Measurements from ENCODE around the gene CHAD. TPM values are rescaled to one million over a fixed set of nuclear protein-coding genes. Genes with fewer than 3 reads are reported as not detected.

Gene CHAD
- total RNA-seq, 1 experiment from 2014 or later = not detected

DNA sequence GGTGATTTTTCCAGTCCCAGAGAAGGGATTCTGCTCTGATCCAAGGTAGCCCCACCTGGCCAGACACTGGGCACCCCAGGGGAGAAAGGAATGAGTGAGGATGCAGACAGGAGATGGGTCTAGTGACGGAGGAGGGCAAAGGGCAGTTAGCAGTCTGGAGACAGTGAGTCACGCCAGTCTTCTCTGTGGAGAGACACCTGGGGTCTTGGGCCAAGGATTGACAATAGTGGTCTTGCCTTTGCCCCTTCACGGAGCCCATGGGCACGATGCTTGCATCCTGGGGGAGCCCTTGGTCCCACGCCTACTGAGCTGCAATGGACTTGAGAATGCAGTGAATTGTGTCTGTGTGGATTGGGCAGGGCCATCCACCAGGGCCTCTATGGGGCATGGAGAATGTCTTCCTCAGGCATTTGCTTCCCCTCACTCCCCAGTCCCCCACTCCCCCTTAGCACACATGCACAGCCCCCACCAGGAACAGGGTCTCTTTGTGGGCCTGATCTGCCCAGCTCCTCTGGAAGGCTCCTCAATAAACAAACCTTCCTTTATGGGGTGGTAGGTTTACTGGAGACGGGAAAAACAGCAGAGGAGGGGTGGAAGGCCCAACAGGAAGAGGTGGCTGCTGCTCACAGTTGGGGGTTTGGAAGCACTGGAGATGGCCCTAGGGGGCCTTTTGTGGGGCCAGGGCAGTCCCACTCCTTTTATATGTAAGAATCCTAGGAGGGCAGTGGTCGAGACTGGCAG, 1.4 kb downstream of the CHAD start:
- no peak overlapping the region for H3K4me3 Mint-ChIP-seq (ENCODE audit: unreplicated experiment)
- TF ChIP-seq, protein P1, sequence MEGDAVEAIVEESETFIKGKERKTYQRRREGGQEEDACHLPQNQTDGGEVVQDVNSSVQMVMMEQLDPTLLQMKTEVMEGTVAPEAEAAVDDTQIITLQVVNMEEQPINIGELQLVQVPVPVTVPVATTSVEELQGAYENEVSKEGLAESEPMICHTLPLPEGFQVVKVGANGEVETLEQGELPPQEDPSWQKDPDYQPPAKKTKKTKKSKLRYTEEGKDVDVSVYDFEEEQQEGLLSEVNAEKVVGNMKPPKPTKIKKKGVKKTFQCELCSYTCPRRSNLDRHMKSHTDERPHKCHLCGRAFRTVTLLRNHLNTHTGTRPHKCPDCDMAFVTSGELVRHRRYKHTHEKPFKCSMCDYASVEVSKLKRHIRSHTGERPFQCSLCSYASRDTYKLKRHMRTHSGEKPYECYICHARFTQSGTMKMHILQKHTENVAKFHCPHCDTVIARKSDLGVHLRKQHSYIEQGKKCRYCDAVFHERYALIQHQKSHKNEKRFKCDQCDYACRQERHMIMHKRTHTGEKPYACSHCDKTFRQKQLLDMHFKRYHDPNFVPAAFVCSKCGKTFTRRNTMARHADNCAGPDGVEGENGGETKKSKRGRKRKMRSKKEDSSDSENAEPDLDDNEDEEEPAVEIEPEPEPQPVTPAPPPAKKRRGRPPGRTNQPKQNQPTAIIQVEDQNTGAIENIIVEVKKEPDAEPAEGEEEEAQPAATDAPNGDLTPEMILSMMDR (IDR thresholded peaks at IDR 0.05; ENCODE audit: insufficient read depth in 1 of 2, low read depth in 1 of 2, low read length in 1 of 2, severe bottlenecking in 1 of 2, unreplicated experiment in 1 of 2) = no peak
- CTCF ChIA-PET = interaction anchor here (0.6 to 1.3 kb wide), 3 partner anchors 11 to 70 kb away, joined by 3 to 4 read pairs (median 4); partner anchors contain the start of gene LRRC59
- Histone ChIP-seq H3K4me1 (no peaks in the 10 kb centered on the region), H3K27me3 (replicated peaks; ENCODE audit: control insufficient read depth, insufficient read depth, low read length) (no peaks in the 10 kb centered on the region), H3K9me3 (no peaks in the 10 kb centered on the region), H3K4me3 (ENCODE audit: low read depth, low read length) (no peak overlapping the region), H3K36me3 (ENCODE audit: control insufficient read depth, insufficient read depth, low read length) (no peaks in the 10 kb centered on the region; the same call in 1 of the 2 replicates)
- POLR2A ChIA-PET = no interaction called here
- no peak for DNase-seq
- no peaks in the 10 kb centered on the region for H3K27me3 Mint-ChIP-seq (ENCODE audit: insufficient read depth, unreplicated experiment)
- BruUV-seq (replicated peaks) = no TSS peak
- H3K27ac Mint-ChIP-seq (ENCODE audit: unreplicated experiment) = peak overlapping the region; percentile 0
- H3K36me3 Mint-ChIP-seq (ENCODE audit: insufficient read depth, unreplicated experiment) = peaks cover 19% of the 10 kb centered on the region
- intact Hi-C loops (cut with micrococcal nuclease; ENCODE audit: unreplicated experiment) = no loop called here
- H3K9me3 Mint-ChIP-seq (ENCODE audit: unreplicated experiment) = no peaks in the 10 kb centered on the region
- no peaks in the 10 kb centered on the region for H3K4me1 Mint-ChIP-seq (ENCODE audit: low read depth, unreplicated experiment)

DNA sequence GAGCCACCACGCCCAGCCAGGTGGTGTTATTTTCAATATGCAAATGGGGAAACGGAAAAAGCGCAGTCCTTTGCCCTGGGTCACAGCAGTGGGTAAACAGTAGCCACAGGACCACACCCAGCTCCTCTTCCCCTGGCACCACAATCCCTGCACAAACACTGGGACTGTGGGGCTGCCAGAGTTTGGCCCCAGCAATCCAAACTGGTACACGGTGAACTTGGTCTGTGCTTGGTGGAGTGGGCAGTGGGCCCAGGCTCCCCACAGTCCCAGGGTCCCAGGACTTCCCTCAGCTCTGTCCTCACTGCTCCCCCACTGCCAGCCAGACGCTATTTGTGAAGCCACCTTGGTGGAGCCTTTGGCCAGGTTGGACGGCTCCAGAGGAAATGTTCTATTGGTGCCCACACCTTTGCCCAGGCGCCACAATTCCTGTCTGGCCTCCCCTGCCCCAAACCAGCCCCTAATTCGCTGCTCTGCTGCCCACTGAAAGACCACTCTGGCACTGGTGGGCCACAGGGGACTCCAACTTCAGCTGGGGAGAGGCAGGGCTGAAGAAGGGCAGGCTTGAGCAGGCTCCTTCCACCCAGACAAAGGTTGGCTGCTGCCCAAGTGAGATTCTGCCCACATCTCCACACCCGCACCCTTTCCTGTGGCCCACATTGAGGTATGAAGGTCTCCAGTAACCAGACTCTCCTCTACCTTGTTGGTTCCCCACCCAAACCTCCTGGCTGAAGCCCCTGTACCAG, 2.1 kb downstream of the CHAD start:
- Histone ChIP-seq H3K4me1 (no peaks in the 10 kb centered on the region), H3K9me3 (no peaks in the 10 kb centered on the region), H3K27me3 (replicated peaks; ENCODE audit: control insufficient read depth, insufficient read depth, low read length) (no peaks in the 10 kb centered on the region), H3K36me3 (ENCODE audit: control insufficient read depth, insufficient read depth, low read length) (no peaks in the 10 kb centered on the region; the same call in 1 of the 2 replicates), H3K4me3 (ENCODE audit: low read depth, low read length) (no peak overlapping the region)
- H3K4me3 Mint-ChIP-seq (ENCODE audit: unreplicated experiment) = no peak overlapping the region
- H3K4me1 Mint-ChIP-seq (ENCODE audit: low read depth, unreplicated experiment) = no peaks in the 10 kb centered on the region
- DNase-seq = no peak
- no peaks in the 10 kb centered on the region for H3K27me3 Mint-ChIP-seq (ENCODE audit: insufficient read depth, unreplicated experiment)
- peak overlapping the region; percentile 0 for H3K27ac Mint-ChIP-seq (ENCODE audit: unreplicated experiment)
- TF ChIP-seq, protein P1 (IDR thresholded peaks at IDR 0.05; ENCODE audit: insufficient read depth in 1 of 2, low read depth in 1 of 2, low read length in 1 of 2, severe bottlenecking in 1 of 2, unreplicated experiment in 1 of 2) = no peak
- BruUV-seq (replicated peaks) = no TSS peak
- ChIA-PET CTCF (no interaction called here), POLR2A (no interaction called here)
- peaks cover 23% of the 10 kb centered on the region for H3K36me3 Mint-ChIP-seq (ENCODE audit: insufficient read depth, unreplicated experiment)
- no peaks in the 10 kb centered on the region for H3K9me3 Mint-ChIP-seq (ENCODE audit: unreplicated experiment)
- intact Hi-C loops (cut with micrococcal nuclease; ENCODE audit: unreplicated experiment) = no loop called here

DNA sequence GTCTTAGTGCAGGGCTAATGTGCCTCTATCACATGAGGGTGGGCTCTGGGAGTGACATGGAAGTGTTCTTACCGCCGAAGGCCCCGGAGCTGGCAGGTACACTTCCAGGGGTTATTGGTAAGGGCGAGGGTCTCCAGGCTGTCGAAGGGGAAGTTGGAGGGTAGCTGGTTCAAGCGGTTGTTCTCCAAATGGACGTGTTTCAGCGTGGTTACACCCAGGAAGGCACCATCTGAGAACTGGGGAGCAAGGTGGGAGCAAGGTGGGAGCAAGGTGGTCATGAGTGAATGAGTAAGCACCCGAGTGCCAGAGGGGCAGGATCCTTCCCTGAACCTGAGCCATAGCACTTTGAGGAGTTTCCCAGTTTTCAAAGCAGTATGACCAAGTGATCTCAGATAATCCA, 3.0 kb downstream of the CHAD start:
- DNase-seq = no peak
- no peaks in the 10 kb centered on the region for H3K27me3 ChIP-seq (replicated peaks; ENCODE audit: control insufficient read depth, insufficient read depth, low read length)
- Mint-ChIP-seq H3K27ac (ENCODE audit: unreplicated experiment) (no peak overlapping the region), H3K4me1 (ENCODE audit: low read depth, unreplicated experiment) (no peaks in the 10 kb centered on the region), H3K4me3 (ENCODE audit: unreplicated experiment) (no peak overlapping the region), H3K27me3 (ENCODE audit: insufficient read depth, unreplicated experiment) (no peaks in the 10 kb centered on the region), H3K9me3 (ENCODE audit: unreplicated experiment) (no peaks in the 10 kb centered on the region), H3K36me3 (ENCODE audit: insufficient read depth, unreplicated experiment) (peaks cover 25% of the 10 kb centered on the region)
- no peaks in the 10 kb centered on the region for H3K9me3 ChIP-seq
- no peaks in the 10 kb centered on the region; the same call in 1 of the 2 replicates for H3K36me3 ChIP-seq (ENCODE audit: control insufficient read depth, insufficient read depth, low read length)
- ChIA-PET POLR2A (no interaction called here), CTCF (interaction anchor here (0.7 kb wide), 1 partner anchor 14 kb away, joined by 3 read pairs; no protein-coding TSS in a partner anchor)
- TF ChIP-seq, protein P1 (IDR thresholded peaks at IDR 0.05; ENCODE audit: insufficient read depth in 1 of 2, low read depth in 1 of 2, low read length in 1 of 2, severe bottlenecking in 1 of 2, unreplicated experiment in 1 of 2) = no peak
- intact Hi-C loops (cut with micrococcal nuclease; ENCODE audit: unreplicated experiment) = no loop called here
- H3K4me1 ChIP-seq = no peaks in the 10 kb centered on the region
- no peak overlapping the region for H3K4me3 ChIP-seq (ENCODE audit: low read depth, low read length)
- BruUV-seq (replicated peaks) = no TSS peak
